Inflammatory macrophage treated with lipopolysaccharide for 1 hour (primary cell): ENCODE data around the gene HSPA1A.
"Not testable (repeated sequence)": the region's sequence is repeated elsewhere in the genome, so short reads cannot be mapped to it uniquely, and the experiment has no call there.

Experiments used
- DNase-seq, 2 donors: peaks; one replicate each; pipeline ENCODE4 v3.0.0-alpha.2; 2020 to 2022

Gene HSPA1A

DNA sequence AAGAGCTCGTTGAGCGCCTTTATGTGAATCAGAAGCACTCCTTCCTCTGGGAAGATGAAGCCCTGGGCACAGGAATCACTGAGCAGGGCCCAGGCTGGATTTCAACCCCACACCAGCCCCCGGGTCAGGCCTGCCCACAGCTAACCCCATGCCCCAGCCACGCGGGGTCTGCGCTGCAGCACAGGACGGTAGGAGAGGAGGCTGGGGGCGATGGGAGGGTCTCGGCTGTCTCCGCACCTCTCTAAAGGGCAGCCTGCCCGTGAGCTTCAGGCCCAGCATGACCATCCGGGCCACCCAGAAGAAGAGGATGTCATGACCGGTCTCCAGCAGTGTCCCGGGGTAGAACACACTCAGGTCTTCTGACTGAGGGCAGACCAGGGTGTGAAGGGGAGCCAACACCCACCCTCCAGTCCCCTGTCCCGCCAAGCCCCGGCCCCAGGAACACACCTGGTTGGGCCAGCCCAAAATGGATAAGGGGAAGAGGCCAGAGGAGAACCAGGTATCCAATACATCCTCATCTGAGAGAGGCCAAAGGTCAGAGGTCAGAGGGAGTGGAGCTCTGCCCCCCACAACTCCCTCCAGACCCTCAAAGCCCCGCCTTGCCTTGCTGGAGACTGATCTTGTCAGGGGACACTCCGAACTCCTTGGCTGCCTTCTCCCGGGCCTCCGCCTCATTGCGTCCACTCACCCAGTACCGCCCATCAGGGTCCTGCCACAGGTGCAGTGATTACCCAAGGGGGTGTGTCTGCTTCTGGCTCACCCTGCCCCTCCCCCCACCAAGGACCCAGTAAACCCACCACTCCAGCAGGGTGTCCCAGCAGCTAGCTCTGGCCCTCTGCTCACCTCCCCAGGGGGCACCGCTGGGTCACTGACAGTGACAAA, 33.9 kb upstream of the HSPA1A start:
- no peak for DNase-seq

DNA sequence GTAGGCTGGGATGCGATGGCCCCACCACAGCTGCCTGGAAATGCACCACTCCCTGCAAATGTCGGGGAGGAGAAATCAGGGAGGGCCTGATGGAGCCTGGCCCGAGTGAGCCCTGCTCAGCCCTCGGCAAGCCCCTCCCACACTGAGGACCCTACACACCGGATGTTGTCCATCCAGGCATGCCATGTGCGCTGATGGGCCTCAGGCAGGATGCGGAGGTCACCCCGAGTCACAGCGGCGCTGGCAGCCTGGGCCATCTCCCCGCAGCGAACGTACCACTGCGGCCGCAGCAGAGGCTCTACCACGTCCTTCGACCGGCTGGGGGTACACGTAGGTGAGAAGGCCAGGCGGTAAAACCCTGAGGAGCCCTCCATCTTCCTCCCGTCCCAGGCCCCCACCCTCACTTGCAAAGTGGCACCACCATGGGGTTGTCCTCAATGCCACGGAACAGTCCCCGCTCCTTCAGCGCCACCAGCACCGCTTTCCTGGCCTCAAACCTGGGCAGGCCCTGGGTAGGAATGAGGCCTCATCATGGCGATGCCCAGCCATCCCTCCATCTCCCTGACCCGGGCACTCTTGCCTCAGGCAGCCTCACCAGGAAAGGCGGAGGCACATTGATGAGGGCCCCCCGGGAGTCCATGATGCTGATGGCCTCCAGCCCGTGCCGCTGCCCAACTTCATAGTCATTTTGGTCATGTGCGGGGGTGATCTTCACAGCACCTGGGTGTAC, 33.1 kb upstream of the HSPA1A start:
- DNase-seq, result no peak

DNA sequence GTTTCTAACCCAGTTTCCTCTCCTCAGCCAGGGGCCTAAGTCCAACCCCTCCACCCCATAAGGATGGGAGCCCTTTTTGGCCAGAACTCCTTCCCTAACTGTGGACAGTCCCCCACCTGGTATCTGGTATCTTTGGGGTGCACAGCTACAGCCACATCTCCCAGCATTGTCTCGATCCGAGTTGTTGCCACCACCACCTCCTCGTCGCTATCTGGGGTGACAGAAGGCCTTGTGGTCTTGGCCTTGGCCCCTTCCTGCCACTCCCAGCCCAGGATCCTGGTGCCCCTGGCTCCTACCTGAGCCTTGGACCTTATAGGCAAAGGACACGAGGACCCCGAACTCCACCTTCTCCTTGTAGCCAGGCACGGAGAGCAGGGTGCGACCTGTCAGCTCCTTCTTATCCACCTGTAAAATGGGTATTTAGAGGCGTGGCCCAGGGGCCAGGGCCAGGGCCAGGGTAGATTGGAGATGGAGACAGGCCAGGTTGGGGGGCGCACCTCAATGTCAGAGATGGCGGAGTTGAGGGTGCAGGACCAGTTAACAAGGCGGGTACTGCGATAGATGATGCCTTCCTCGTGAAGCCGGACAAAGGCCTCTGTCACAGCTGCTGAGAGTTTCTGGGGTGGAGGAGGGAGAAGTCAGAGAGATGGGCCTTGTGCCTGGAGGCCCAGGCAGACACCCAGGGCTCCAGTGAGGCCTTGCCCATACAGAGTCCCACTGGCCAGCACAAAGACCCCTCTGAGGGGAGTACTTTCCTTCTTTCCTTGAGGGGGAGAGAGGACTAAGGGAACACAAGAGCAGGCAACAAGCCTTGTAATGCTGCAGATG, 31.0 kb upstream of the HSPA1A start:
- no peak for DNase-seq

DNA sequence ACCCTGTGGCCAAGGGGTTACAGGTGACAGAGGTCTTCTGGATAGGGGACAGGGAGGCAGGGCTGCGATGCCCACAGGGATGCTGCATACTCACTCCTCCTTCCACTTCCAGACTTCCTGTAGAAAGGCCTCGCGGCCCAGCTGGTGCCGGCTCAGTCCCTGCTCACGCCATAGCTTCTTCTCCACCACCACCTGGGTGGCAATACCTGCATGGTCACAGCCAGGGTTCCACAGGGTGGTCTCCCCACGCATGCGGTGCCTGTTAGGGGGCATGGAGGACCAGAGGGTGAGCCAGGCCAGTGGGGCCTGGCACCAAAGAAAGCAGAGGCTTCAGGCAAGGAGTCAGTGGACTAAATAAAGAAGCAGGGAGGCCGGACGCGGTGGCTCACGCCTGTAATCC, 29.9 kb upstream of the HSPA1A start:
- DNase-seq, result no peak

DNA sequence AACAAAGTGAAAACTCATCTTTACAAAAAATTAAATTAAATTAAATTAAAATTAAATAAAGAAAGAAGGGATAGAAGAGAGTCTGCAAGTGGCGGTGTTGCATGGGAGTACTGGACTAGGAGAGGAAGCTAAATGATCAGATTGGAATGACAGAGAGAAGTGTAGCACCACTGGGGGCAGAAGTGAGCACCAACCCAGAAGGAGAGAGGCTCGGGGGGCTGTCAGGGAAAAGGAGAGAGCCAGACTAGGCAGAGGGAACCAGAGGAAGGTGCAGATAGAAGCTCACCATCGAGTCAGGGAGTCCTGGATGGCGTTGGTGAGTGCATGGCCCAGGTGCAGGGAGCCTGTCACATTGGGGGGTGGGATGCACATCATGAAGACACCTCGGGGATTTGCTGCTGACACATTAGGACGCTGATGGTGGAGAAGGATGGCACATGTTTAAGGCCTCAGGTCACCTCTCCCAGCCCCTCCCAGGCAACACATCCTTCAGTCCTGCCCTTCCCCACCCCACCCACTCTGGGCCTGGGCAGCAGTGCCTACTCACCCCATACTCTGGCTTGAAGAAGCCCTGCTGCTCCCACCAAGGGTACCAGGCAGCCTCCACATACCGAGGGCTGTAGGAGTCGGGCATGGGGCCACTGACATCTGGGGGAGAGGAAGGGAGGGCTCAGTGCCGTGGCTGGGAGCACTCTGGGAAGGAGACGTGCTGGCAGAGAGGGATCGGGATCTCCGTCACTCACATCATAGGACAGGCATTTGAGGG, 23.8 kb upstream of the HSPA1A start:
- peak in 1 of 2 donors; percentile 54 for DNase-seq

DNA sequence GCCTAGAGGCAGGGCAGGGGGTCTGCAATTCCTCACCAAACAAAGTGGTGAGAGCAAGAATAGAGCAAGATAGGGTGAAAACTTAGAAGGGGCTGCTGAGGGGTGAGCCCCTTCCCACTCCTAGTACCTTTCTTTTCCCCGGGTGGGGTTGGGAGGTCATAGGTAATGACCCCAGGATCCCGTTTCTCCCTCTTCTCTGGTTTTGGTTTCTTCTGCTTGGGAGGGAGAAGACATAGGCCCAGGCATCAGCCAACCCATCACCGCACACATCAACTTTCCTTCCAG, 23.3 kb upstream of the HSPA1A start:
- DNase-seq, result no peak

DNA sequence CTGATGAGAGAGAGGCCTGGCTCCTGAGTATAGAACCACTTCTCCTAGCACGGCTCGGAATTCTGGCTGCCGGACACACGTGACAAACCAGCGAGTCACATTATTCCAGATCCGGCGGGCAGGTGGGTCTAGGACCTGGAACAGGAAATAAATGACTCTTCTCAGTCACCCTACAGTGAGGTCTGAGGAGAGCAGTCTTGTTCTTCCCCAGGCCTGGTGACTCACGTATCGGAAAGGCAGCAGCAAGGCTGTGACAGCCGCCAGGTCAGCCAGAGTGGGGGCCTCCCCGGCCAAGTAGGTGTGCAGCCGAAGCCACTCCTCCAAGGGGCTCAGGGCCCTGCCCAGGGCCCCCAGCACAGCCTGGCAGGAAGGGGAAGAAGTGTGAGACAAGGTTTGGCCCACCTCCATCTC, 22.6 kb upstream of the HSPA1A start:
- DNase-seq, result no peak

DNA sequence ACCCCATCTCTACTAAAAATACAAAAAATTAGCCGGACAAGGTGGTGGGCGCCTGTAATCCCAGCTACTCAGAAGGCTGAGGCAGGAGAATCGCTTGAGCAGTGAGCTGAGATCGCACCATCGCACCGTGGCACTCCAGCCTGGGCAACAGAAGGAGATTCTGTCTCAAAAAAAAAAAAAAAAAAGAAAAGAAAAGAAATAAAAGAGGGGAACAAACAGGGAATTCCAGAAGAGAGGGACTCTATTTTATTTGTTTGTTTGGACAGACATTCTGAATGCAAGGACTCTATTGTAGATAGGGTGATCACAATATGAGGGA, 21.5 kb upstream of the HSPA1A start:
- DNase-seq, result not testable (repeated sequence)

DNA sequence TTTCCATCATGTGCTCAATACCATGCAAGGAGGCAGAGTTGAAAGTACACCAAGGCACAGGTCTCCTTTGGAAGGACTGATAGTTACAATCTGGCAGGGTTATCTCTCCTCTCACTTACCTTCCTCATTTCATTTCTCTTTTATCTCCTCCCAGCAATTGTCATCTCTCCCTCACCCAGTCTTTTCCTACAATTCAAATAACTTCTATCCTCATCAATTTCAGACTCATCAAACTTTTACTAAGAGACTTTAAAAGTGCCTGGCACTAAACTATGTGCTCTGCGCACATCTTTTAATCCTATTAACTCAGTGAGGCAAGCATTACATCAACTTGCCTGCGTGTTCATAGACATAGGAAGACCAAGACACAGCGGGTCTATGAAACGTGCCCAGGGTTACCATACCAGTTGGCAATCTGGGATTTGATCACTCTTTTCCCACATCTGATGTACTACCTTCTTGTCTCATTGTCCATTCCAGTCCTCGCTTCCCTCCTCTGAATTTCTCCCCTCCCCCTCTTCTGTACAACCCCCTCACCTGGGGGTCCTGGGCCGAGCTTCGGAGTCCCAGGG, 21.0 kb upstream of the HSPA1A start:
- peak in 1 of 2 donors; percentile 12 for DNase-seq

DNA sequence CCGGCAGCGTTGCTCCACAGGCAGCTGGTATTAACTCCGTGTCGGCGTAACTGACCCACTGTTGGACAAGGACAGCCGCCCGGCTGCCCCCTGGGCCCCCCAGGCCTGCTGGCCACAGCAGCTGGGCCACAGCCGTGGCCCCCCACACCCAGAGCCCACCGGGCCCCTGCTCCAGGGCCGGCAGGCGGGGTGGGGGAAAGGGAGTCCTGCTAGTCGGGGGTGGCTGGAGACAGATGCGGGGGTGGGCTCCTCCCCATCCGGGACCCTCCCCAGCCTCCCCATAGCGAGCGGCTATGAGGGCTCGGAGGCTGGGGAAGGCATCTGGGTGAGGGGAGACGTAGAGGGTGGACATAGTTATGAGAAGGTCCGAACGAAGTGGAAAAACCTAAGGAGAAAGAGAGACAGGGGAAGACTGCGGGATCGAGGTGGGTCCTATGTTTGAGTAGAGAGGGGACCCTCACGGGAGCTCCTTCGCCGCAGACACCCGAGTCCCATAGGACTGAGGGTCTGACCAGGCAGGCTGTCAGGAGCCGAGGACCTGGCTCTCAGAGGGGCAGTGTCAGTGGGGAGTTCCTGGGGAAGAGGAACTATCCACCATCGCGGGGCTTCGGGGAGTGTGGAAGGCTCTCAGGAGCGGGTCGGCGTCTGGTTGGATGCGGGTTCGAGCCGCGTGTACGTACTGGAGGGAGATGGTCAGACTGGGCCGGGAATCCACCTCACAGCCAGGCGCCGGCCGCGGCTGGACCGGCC, 20.3 kb upstream of the HSPA1A start:
- peak; percentile 59 to 62 for DNase-seq

DNA sequence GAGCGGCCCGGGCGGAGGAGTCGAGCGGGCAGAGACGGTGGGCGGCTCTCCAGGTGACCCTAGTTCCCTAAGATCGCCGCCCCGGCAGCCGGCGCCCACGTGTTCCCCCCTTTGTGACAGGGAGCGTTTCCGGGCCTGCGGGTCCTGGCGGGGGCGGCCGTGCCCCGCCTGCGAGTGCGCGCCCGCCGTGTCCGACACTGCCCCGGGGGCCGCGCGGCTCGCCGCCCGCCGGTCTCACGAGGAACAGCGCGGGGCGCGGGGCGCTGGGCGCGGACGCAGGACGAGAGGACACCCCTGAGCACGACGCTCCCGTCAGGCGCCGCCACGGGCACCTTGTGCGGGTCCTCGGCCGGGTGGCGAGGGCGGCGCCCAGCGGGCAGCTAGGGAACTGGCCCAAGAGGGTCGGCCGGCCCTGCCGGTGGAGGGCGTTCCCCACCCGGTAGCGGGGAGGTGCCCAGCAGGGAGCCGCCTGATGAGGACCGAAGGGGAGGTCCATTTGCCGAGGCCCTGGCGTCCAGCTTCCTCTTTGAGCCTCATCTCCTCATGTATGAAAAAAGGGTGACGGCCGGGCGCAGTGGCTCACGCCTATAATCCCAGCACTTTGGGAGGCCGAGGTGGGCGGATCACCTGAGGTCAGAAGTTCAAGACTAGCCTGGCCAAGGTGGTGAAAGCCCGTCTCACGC, 19.6 kb upstream of the HSPA1A start, which contains the start of gene VARS1:
Gene VARS1 (minus strand): TSS at position 137 of the 683 bp plus-strand sequence. CDS start 535 bp downstream, outside the sequence.
- DNase-seq, result peak; percentile 96

DNA sequence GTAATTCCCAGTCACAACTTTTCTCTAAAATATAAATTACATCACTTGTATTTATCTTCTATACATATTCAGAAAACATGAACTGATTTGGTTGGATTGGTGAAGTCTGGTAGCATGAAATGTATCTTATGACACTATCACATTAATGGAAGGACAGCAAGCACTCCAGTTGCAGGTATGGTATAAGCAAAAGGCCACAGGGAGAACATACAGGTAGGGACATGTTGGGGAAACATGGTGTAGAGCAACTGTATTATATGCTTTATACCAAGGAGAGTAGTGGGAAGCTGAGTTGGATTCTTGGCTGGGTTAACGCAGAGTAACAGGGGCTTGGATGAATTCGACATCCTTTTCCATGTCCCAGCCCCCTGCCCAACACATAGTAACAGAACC, 18.4 kb upstream of the HSPA1A start:
- no peak for DNase-seq

DNA sequence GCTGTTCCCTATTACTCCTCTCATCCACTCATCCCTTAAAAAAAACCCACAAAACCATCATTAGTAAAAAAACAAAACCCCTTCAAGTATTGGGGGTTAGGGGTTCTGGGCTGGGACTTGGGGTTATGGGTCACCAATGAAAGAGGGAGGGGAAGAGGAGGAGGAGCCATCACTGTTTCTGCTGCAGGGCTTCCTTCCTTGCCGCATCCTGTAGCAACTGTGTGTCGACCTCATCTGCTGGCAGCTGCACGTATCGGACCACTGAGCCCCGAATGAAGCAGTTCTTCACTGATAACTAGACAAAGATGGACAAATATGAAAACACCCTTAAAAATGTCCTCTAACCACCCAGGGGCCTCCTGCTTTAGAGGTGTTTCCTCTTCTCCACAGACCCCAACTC, 17.8 kb upstream of the HSPA1A start:
- DNase-seq, result no peak

DNA sequence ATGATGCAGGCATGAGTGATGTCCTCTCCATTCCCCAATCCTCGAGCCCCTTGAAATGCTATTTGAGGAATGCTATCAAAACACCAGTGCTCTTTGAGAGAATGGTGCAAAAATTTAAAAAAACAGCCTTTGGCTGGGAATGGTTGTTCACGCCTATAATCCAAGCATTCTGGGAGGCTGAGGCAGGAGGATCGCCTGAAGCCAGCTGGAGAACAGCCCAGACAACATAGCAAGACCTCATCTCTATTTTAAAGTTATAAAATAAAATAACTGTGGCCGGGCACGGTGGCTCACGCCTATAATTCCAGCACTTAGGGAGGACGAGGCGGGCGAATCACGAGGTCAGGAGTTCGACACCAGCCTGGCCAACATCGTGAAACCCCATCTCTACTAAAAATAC, 15.6 kb upstream of the HSPA1A start:
- DNase-seq, result no peak

DNA sequence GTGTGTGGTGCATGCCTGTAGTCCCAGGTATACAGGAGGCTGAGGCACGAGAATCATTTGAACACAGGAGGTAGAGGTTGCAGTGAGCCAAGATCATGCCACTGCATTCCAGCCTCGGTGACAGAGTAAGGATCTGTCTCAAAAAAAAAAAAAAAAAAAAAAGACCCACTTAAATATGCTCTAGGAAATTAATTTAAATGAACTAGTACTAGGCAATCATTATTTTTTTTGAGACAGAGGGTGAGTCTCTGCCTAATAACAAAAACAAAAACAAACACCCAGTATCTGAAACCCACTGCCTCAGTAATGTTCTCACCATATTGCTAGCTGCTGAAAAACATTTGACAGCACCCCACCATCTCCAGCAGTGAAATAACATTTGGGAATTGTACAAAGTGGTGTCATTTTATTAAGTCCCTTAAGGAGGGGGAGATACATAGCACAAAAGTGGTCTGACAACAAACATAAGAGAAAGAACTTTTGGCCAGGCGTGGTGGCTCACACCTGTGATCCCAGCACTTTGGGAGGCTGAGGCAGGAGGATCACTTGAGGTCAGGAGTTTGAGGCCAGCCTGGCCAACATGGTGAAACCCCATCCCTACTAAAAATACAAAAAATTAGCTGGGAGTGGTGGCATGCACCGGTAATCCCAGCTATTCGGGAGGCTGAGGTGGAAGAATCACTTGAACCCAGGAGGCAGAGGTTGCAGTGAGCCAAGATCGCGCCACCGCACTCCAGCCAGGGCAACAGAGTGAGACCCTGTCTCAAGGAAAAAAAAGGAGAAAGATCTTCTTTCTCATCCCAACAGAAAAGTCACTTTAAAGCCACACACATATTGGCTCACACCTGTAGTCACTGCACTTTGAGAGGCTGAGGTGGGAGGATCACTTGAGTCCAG, 14.1 kb upstream of the HSPA1A start:
- DNase-seq, result not testable (repeated sequence)

DNA sequence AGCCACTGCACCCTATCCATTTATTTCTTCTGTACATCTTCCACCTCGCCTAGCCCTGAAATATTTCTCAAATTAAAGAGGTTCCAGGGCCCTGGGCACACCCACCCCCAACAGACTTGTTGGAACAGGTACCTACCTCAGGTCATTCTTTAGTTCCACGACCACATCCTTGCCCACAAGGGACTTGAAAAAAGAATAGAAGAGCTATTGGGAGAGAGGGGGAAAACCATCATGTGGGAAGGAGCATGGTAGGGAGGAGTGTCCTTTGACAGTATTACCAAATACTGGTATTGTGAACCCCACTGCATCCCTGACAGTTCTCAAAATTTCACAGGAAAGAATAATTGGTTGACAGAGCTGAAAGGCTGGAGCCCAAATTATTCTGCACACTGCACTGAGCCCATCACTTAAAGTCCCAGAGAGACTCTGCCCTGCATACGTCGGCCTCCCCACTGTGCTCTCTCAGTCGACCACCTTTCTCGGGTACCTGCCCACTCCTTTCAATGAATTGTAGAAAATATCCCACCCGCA, 9.3 kb upstream of the HSPA1A start:
- no peak for DNase-seq

DNA sequence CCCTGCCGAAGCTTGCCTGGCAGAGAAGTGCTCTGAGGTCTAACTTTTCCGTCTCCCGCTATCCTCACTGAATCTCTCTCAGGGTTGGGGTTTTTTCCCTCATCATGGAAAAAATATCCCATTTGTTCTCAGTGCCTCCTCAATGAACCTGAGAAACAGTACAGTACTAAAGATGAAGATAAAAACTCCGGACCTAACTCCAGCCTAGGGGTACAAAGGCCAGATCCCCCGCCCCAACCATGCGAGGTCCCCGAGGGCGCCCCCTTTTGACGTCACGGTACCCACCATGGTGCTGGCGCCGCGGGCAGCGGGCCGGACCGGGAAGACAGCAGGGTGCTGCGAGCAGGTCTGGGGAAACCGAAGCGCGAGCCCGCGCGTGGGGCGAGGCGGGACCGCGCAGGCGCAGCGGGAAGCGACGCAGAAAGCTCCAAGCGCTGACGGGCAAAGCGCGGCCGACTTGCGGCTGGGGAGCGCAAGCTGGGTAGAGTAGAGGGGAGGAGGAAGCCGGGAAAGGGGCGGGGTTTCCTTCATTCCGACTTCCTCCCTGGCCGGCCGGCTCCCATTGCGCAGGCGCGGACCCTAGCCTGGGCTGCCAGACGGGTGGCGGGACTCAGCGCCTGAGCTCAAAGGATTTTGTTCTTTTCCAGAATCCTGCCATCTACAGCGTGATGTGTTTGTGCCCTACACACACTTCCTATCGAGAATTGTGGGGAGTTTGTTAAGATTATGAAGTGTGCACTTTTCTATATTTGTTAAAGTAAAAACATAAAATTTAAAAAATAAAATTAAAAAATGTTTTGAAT, 8.7 kb upstream of the HSPA1A start, which contains the start of gene LSM2:
Gene LSM2 (minus strand): TSS at position 497 of the 803 bp plus-strand sequence. CDS start 209 bp downstream, at position 288.
- peak; percentile 97 to 98 for DNase-seq

DNA sequence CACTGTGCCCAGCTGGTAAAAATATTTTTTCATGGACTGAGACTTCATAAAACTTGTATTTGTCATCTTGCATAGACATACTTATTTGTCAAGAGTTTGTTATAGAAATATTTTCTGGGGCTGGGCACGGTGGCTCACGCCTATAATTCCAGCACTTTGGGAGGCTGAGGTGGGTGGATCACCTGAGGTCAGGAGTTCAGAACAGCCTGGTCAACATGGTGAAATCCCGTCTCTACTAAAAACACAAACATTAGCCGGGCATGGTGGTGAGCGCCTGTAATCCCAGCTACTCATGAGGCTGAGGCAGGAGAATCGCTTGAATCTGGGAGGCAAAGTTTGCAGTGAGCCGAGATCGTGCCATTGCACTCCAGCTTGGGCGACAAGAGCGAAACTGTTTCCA, 6.7 kb upstream of the HSPA1A start:
- not testable (repeated sequence) for DNase-seq

DNA sequence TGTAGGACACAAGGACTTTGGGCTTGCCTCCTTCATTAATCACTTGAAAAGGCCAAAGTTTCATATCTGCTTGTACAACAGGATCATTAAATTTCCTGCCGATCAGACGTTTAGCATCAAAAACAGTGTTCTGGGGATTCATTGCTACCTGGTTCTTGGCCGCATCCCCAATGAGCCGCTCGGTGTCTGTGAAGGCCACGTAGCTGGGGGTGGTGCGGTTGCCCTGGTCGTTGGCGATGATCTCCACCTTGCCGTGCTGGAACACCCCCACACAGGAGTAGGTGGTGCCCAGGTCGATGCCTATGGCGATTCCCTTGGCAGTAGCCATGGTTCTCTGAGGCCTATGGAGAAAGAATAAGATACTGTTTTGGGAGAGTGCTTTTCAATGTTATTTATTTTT, 3.7 kb upstream of the HSPA1A start:
- no peak for DNase-seq
